HG03469 (cell line): ENCODE results near the gene FIGNL1.

Source experiments
- ATAC-seq: cut with Tn5 transposase; IDR thresholded peaks from one replicate; pipeline ENCODE4 v1.9.1; 2021; ENCODE audit warnings: mild to moderate bottlenecking, moderate library complexity, moderate number of reproducible peaks; ENCODE audit not compliant: unreplicated experiment

The FIGNL1 gene, protein sequence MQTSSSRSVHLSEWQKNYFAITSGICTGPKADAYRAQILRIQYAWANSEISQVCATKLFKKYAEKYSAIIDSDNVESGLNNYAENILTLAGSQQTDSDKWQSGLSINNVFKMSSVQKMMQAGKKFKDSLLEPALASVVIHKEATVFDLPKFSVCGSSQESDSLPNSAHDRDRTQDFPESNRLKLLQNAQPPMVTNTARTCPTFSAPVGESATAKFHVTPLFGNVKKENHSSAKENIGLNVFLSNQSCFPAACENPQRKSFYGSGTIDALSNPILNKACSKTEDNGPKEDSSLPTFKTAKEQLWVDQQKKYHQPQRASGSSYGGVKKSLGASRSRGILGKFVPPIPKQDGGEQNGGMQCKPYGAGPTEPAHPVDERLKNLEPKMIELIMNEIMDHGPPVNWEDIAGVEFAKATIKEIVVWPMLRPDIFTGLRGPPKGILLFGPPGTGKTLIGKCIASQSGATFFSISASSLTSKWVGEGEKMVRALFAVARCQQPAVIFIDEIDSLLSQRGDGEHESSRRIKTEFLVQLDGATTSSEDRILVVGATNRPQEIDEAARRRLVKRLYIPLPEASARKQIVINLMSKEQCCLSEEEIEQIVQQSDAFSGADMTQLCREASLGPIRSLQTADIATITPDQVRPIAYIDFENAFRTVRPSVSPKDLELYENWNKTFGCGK

GRCh38 chr7:50449881-50450589 is at the start of gene FIGNL1:
FIGNL1 (minus strand) TSS chr7:50450350; CDS start chr7:50447287, 3,063 bp downstream.
- ATAC-seq = peak; percentile 77

- ATAC-seq = no peak
These were observed 48.9 kb upstream of the FIGNL1 start for GRCh38 chr7:50499092-50499491.

DNA sequence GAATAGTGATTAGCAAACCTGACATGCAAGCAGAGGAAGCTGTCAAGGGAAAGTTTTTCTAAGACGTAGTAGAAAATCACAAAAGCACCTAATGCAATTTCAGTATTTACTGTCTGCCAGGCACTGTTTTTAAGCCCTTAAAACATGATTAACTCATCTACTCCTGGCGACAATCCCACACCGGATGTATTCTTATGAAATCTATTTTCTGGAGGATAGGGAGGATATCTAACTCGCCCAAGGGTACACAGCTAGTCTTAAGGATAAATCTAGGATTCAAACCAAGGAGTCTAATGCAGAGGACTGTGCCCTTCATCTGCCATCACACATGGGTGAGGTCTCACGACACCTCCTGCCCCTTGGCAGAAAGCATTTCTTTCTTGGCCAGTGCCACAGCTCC is 47.8 kb upstream of the FIGNL1 start:
- no peak for ATAC-seq

- no peak for ATAC-seq
These were observed 47.0 kb upstream of the FIGNL1 start for GRCh38 chr7:50497068-50497642.

GRCh38 chr7:50496569-50496968 is 46.4 kb upstream of the FIGNL1 start:
- no peak for ATAC-seq

- no peak for ATAC-seq
These were observed 45.6 kb upstream of the FIGNL1 start for GRCh38 chr7:50495746-50496145.

DNA sequence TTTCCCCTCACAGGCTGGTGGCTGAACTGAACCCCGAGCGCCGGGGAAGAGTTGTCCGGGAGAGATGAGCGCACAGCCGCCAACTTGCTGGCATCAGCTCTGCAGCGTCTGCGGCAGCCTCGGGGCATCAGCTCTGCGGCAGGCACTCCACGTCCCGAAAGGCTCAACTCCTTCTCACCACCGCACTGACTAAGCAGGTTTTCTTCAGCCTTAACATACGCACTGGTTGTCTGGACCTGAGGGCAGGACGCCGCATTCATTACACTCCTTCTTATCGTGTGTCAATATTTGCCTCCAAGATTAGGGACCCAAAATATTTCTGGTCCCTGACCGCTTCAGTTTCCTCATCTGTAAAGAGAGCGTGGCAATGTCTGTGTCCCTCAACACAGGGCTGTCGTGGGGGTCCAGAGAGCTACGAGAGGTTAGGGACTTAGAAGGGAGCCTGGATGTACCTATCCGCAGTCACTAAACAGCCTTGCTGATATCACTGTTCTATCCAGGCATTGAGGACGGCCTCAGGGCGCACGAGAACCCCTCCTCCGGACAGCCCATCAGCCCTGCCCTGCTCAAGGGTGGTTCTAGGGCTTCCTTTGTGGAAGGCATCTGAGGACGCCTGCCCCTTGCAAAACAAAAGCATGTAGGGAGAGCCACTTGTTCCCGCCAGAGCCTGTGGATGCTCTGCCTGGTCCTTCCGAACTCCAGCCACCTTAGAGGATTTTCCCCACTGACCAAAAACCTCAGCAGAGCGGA is 42.8 kb upstream of the FIGNL1 start:
- no peak for ATAC-seq

- no peak for ATAC-seq
These were observed 41.8 kb upstream of the FIGNL1 start for GRCh38 chr7:50491943-50492342.

- no peak for ATAC-seq
These were observed 41.1 kb upstream of the FIGNL1 start for GRCh38 chr7:50491209-50491608.

GRCh38 chr7:50488379-50488778 is 38.2 kb upstream of the FIGNL1 start:
- ATAC-seq = no peak

DNA sequence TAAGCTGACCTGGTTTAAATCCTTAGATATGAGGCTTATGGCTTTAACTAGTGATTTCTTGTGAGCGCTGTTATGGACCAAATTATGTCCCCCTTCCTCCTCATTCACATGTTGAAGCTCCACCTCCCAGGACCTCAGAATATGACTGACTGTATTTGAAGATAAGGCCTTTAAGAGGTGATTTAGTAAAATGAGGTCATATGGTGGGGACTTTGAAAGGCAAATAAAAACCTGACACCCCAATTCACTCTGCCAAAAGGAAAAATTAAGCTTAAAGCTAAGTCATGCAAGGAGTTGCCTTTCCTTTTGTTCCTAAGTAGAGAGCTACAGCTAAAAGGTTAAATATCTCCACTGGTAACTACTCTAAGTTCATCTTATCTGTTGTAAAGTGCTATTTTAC is 36.4 kb upstream of the FIGNL1 start:
- no peak for ATAC-seq

DNA sequence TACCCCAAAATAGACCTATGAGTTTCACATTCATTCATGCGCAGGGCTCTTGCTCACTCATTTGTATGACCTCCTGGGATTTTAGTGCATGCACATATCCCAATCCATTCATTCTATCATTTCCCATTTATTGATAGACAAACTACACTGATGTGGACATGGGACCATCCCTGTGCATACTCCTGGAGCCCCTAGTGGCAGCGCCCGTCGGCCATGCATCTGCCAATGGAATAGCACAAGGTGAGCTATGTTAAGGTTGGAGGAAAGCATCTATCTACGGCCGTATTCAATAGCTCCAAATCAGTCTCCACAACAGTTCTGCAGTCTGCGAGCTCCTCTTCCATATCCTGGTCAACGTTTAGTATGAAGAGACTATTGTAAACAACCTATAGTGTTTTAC is 31.7 kb upstream of the FIGNL1 start:
- no peak for ATAC-seq

- ATAC-seq = no peak
These were observed 30.6 kb upstream of the FIGNL1 start for GRCh38 chr7:50480797-50481196.

DNA sequence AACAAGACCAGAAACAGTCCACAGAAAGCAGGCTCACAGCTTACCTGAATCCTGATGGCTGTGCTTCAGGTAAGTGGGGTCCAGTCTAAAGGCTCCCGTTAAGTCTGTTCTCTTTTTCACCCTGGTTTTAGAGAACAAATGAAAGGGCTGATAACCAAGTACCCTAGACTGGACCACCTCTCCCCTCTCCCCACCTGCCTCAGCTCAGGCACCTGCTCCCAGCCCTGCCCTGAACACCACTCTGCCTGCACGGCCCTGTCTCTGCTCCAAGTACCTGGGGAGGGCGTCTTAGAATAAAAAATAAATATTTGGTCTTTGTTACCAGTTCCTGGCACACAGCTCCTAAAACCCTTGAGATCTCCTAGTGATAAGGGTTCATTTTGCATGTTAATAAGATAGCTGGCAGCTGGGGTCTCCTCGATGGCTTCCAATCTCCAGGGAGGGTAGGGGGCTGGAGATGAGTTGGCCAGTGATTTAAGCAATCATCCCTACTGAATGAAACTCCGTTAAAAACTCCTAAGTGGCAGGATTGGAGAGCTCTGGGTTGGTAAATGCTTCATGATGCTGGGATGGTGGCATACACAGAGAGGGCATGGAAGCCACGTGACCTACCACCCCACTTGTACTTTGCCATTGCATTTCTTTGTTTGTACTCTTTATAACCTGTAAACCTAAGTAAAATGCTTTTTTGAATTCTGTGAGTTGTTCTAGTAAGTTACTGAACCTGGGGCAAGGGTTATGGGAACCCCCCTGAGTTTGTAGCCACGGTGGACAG is 29.8 kb upstream of the FIGNL1 start:
- no peak for ATAC-seq

- ATAC-seq = no peak
These were observed 27.5 kb upstream of the FIGNL1 start for GRCh38 chr7:50477640-50478039.

- ATAC-seq = no peak
These were observed 26.9 kb upstream of the FIGNL1 start for GRCh38 chr7:50476953-50477625.

GRCh38 chr7:50475340-50475739 is 25.2 kb upstream of the FIGNL1 start:
- no peak for ATAC-seq

GRCh38 chr7:50474382-50475160 is 24.4 kb upstream of the FIGNL1 start:
- ATAC-seq = no peak

- ATAC-seq = no peak
These were observed 23.4 kb upstream of the FIGNL1 start for GRCh38 chr7:50473531-50473930.
